SK-N-SH treated with all-trans-retinoic acid at 6 μM for 48 hours (cell line): Measurements from ENCODE around the gene PRR36.

Experiments
- ATAC-seq: fragments of 200-7000 bp; cut with Tn5 transposase; 3 replicates; pipeline ENCODE4 v1.9.1; 2020; ENCODE audit warnings: mild to moderate bottlenecking, moderate library complexity
- BACH2 ChIP-seq: fragments of 250-450 bp; sonication (Bioruptor Pico); IDR thresholded peaks from 2 replicates; pipeline ENCODE4 v1.9.0; 2021; ENCODE audit warnings: mild to moderate bottlenecking, borderline replicate concordance
- CSDC2 ChIP-seq: fragments of 250-450 bp; sonication (Bioruptor Pico); IDR thresholded peaks from 2 replicates; pipeline ENCODE4 v1.5.0; 2020; ENCODE audit warnings: mild to moderate bottlenecking, moderate library complexity
- ESRRG ChIP-seq: fragments of 250-450 bp; sonication (Bioruptor Pico); IDR thresholded peaks from 2 replicates; pipeline ENCODE4 v1.6.1; 2021; ENCODE audit warnings: mild to moderate bottlenecking
- GLIS3 ChIP-seq: fragments of 250-450 bp; sonication (Bioruptor Pico); IDR thresholded peaks from 2 replicates; pipeline ENCODE4 v1.5.0; 2020; ENCODE audit warnings: mild to moderate bottlenecking, moderate library complexity
- ISL1 ChIP-seq: fragments of 250-450 bp; sonication (Bioruptor Pico); IDR thresholded peaks from 2 replicates; pipeline ENCODE4 v2.1.2; 2022; ENCODE audit warnings: mild to moderate bottlenecking, moderate library complexity
- OSR1 ChIP-seq: fragments of 250-450 bp; sonication (Bioruptor Pico); IDR thresholded peaks from 2 replicates; pipeline ENCODE4 v1.8.0; 2022; ENCODE audit warnings: moderate library complexity, mild to moderate bottlenecking, inconsistent platforms
- PPARA ChIP-seq: fragments of 250-450 bp; sonication (Bioruptor Pico); IDR thresholded peaks from 2 replicates; pipeline ENCODE4 v1.5.0; 2020; ENCODE audit warnings: mild to moderate bottlenecking, borderline replicate concordance
- SNAI2 ChIP-seq: fragments of 250-450 bp; sonication (Bioruptor Pico); IDR thresholded peaks from 2 replicates; pipeline ENCODE4 v1.5.0; 2020; ENCODE audit warnings: mild to moderate bottlenecking, moderate library complexity
- TCF4 ChIP-seq: fragments of 250-450 bp; sonication (Bioruptor Pico); IDR thresholded peaks from 2 replicates; pipeline ENCODE4 v1.8.0; 2021; ENCODE audit warnings: mild to moderate bottlenecking, moderate library complexity, borderline replicate concordance
- TOX ChIP-seq: fragments of 250-450 bp; sonication (Bioruptor Pico); IDR thresholded peaks from 2 replicates; pipeline ENCODE4 v1.8.0; 2021; ENCODE audit warnings: mild to moderate bottlenecking, moderate library complexity, borderline replicate concordance
- ZC3H10 ChIP-seq: fragments of 250-450 bp; sonication (Bioruptor Pico); IDR thresholded peaks from 2 replicates; pipeline ENCODE4 v1.5.1; 2021; ENCODE audit warnings: mild to moderate bottlenecking, moderate library complexity
- ZFP3 ChIP-seq: fragments of 250-450 bp; sonication (Bioruptor Pico); IDR thresholded peaks from 2 replicates; pipeline ENCODE4 v1.5.0; 2020; ENCODE audit warnings: mild to moderate bottlenecking, moderate library complexity
- ZFP30 ChIP-seq: fragments of 450-650 bp; formaldehyde crosslinking; IDR thresholded peaks from 2 replicates; pipeline ENCODE4 v1.5.0; 2022; ENCODE audit warnings: mild to moderate bottlenecking, moderate library complexity
- ZNF565 ChIP-seq: fragments of 450-650 bp; formaldehyde crosslinking; conservative IDR thresholded peaks from 2 replicates; pipeline ENCODE4 v1.5.0; 2020; ENCODE audit warnings: low read depth, mild to moderate bottlenecking, moderate library complexity
- ZNF70 ChIP-seq: fragments of 450-650 bp; formaldehyde crosslinking; IDR thresholded peaks from 2 replicates; pipeline ENCODE4 v1.5.0; 2020; ENCODE audit warnings: mild to moderate bottlenecking, moderate library complexity
- TF ChIP-seq, protein P1 (sequence below): fragments of 250-450 bp; sonication (Bioruptor Pico); IDR thresholded peaks from 2 replicates; pipeline ENCODE4 v1.8.0; 2021; ENCODE audit warnings: low read depth, mild to moderate bottlenecking, moderate library complexity, borderline replicate concordance
- TF ChIP-seq, protein P2 (sequence below): fragments of 250-450 bp; sonication (Bioruptor Pico); IDR thresholded peaks from 2 replicates; pipeline ENCODE4 v1.5.0; 2020; ENCODE audit warnings: mild to moderate bottlenecking, moderate library complexity
- TF ChIP-seq, protein P3 (sequence below): fragments of 250-450 bp; sonication (Bioruptor Pico); IDR thresholded peaks from 2 replicates; pipeline ENCODE4 v1.8.0; 2020; ENCODE audit warnings: mild to moderate bottlenecking, moderate library complexity, borderline replicate concordance
- TF ChIP-seq, protein P4 (sequence below): fragments of 250-450 bp; sonication (Bioruptor Pico); IDR thresholded peaks from 2 replicates; pipeline ENCODE4 v1.5.1; 2021; ENCODE audit warnings: mild to moderate bottlenecking, moderate library complexity

Gene PRR36

DNA sequence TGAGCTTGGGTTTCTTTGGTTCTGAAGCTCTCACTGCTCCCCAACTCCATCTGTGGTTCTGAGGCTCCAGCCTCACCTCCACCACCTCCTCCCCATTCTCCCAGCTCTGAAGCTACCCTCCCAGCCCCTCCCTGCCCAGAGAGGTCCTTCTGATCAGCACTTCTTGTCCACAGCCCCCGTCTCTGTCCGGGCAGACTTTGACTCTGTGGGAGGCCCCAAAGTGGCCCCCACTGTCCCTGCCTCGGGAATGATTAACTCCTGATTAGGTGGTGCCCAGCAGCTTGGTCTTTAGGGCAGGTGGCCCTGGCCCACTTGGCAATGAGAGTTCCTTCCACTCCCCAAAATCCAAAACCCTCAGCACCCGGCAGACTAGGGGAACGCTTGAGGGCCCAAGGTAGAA is 29.8 kb downstream of the PRR36 start:
- ATAC-seq = no peak
- no peak for TF ChIP-seq OSR1 (CRISPR knock-in tag)
- TF ChIP-seq, protein P1, sequence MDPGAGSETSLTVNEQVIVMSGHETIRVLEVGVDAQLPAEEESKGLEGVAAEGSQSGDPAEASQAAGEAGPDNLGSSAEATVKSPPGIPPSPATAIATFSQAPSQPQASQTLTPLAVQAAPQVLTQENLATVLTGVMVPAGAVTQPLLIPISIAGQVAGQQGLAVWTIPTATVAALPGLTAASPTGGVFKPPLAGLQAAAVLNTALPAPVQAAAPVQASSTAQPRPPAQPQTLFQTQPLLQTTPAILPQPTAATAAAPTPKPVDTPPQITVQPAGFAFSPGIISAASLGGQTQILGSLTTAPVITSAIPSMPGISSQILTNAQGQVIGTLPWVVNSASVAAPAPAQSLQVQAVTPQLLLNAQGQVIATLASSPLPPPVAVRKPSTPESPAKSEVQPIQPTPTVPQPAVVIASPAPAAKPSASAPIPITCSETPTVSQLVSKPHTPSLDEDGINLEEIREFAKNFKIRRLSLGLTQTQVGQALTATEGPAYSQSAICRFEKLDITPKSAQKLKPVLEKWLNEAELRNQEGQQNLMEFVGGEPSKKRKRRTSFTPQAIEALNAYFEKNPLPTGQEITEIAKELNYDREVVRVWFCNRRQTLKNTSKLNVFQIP = no peak

DNA sequence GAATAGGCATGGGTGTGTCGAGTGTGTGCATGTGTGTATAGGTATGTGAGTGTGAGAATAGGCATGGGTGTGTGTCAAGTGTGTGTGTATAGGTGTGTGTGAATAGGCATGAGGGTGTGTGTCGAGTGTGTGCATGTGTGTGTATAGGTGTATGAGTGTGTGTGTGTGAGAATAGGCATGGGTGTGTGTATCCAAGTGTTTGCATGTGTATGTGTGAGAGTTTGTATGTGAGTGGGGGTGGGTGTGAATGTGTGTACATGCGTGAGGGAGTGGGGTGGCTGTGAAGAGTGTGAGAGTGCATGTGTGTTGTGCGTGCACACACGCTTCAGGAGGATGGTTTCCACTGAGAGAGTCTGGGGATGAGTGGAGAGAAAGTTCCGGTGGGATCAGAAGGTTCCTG is 30.7 kb downstream of the PRR36 start:
- TF ChIP-seq ZFP30 (CRISPR knock-in tag) (no peak), ZNF565 (CRISPR knock-in tag) (no peak), ZC3H10 (CRISPR knock-in tag) (no peak)
- TF ChIP-seq, protein P2, sequence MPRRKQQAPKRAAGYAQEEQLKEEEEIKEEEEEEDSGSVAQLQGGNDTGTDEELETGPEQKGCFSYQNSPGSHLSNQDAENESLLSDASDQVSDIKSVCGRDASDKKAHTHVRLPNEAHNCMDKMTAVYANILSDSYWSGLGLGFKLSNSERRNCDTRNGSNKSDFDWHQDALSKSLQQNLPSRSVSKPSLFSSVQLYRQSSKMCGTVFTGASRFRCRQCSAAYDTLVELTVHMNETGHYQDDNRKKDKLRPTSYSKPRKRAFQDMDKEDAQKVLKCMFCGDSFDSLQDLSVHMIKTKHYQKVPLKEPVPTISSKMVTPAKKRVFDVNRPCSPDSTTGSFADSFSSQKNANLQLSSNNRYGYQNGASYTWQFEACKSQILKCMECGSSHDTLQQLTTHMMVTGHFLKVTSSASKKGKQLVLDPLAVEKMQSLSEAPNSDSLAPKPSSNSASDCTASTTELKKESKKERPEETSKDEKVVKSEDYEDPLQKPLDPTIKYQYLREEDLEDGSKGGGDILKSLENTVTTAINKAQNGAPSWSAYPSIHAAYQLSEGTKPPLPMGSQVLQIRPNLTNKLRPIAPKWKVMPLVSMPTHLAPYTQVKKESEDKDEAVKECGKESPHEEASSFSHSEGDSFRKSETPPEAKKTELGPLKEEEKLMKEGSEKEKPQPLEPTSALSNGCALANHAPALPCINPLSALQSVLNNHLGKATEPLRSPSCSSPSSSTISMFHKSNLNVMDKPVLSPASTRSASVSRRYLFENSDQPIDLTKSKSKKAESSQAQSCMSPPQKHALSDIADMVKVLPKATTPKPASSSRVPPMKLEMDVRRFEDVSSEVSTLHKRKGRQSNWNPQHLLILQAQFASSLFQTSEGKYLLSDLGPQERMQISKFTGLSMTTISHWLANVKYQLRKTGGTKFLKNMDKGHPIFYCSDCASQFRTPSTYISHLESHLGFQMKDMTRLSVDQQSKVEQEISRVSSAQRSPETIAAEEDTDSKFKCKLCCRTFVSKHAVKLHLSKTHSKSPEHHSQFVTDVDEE = no peak
- TF ChIP-seq, all 23 proteins: peak for 0

DNA sequence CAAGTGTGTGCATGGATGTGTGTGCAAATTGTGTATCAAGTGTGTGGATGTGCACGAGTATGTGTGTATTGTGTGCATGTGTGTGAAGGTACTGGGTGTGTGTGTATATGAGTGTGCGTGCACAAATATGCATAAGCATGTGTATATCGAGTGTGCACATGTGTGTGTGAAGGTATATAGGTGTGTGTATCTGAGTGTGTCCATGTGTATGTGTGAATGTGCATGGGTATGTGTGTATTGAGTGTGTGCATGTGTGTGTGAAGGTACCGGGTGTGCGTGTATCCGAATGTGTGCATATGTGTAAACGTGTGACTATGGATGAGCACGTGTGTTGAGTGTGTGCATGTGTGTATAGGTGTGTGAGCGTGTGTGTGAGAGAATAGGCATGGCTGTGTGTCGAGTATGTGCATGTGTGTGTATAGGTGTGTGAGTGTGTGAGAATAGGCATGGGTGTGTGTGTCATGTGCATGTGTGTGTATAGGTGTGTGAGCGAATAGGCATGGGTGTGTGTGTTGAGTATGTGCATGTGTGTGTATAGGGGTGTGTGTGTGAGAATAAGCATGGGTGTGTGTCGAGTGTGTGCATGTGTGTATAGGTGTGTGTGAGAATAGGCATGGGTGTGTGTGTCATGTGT is 31.4 kb downstream of the PRR36 start:
- TF ChIP-seq, protein P3, sequence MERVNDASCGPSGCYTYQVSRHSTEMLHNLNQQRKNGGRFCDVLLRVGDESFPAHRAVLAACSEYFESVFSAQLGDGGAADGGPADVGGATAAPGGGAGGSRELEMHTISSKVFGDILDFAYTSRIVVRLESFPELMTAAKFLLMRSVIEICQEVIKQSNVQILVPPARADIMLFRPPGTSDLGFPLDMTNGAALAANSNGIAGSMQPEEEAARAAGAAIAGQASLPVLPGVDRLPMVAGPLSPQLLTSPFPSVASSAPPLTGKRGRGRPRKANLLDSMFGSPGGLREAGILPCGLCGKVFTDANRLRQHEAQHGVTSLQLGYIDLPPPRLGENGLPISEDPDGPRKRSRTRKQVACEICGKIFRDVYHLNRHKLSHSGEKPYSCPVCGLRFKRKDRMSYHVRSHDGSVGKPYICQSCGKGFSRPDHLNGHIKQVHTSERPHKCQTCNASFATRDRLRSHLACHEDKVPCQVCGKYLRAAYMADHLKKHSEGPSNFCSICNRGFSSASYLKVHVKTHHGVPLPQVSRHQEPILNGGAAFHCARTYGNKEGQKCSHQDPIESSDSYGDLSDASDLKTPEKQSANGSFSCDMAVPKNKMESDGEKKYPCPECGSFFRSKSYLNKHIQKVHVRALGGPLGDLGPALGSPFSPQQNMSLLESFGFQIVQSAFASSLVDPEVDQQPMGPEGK (CRISPR knock-in tag) = no peak
- no peak for TF ChIP-seq PPARA (CRISPR knock-in tag)
- TF ChIP-seq, protein P4, sequence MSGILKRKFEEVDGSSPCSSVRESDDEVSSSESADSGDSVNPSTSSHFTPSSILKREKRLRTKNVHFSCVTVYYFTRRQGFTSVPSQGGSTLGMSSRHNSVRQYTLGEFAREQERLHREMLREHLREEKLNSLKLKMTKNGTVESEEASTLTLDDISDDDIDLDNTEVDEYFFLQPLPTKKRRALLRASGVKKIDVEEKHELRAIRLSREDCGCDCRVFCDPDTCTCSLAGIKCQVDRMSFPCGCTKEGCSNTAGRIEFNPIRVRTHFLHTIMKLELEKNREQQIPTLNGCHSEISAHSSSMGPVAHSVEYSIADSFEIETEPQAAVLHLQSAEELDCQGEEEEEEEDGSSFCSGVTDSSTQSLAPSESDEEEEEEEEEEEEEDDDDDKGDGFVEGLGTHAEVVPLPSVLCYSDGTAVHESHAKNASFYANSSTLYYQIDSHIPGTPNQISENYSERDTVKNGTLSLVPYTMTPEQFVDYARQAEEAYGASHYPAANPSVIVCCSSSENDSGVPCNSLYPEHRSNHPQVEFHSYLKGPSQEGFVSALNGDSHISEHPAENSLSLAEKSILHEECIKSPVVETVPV (CRISPR knock-in tag) = no peak
- TF ChIP-seq ZFP3 (CRISPR knock-in tag) = no peak
- no peak for TF ChIP-seq CSDC2 (CRISPR knock-in tag)
- TF ChIP-seq SNAI2 (CRISPR knock-in tag) = no peak
- TF ChIP-seq ZC3H10 (CRISPR knock-in tag) = no peak
- no peak for TF ChIP-seq ZNF565 (CRISPR knock-in tag)
- TF ChIP-seq, all 23 proteins: peak for 0
- no peak for ATAC-seq

More for the DNA sequence above, 30.7 kb downstream of the PRR36 start:
- no peak for ATAC-seq

DNA sequence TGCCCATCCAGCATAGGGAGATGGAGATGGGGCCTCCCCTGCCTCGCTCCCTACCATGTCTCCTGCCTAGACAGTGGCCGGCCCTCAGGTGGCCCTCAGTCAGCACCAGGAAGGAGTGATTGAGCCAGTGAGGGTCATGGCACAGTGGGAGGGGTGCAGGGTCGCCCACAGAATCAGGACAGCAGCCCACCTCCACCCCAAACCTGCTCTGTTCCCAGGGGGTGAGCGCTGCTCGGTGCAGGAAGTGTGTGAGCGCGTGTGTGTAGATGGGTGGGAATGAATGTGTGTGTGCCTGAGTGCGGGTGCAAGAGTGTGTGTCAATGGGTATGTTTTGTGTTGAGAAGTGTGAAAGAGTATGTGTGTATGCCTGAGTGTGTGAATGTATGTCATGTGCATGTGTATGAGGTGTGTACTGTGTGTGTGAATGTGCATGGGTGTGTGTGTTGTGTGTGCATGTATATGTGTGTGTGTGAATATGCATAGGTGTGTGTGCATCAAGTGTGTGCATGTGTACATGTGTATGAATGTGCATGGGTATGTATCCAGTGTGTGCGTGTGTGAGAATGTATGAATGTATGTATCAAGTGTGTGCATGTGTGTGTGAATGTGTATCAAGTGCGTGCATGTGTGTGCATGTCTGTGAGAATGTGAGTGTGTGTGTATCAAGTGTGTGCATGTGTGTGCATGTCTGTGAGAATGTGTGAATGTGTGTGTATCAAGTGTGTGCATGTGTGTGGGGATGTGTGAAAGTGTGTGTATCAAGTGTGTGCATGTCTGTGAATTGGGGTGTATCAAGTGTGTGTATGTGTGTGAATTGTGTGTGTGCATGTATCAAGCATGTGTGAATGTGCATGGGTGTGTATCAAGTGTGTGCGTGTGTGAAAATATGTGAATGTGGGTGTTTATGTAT is 32.2 kb downstream of the PRR36 start:
- no peak for ATAC-seq
- TF ChIP-seq ZNF70 (CRISPR knock-in tag) (no peak), TCF4 (CRISPR knock-in tag) (no peak), CSDC2 (CRISPR knock-in tag) (no peak), ZFP3 (CRISPR knock-in tag) (no peak), ESRRG (CRISPR knock-in tag) (no peak), ZFP30 (CRISPR knock-in tag) (no peak), ZNF565 (CRISPR knock-in tag) (no peak), TOX (CRISPR knock-in tag) (no peak), OSR1 (CRISPR knock-in tag) (no peak), GLIS3 (CRISPR knock-in tag) (no peak), ISL1 (CRISPR knock-in tag) (no peak), BACH2 (CRISPR knock-in tag) (no peak), SNAI2 (CRISPR knock-in tag) (no peak)
- TF ChIP-seq, protein P4 (CRISPR knock-in tag) = no peak
- TF ChIP-seq, protein P1 = no peak
- TF ChIP-seq, protein P3 (CRISPR knock-in tag) = no peak
